HL-60 (cell line): ENCODE results near the gene METTL16.

ENCODE experiments used
- CTCF ChIP-seq: IDR thresholded peaks from one replicate; pipeline ENCODE4 v1.5.1; 2011; ENCODE audit warnings: low read length, control low read depth, inconsistent platforms; ENCODE audit not compliant: insufficient read depth
- POLR2AphosphoS5 ChIP-seq: IDR thresholded peaks from 2 replicates; pipeline ENCODE4 v1.6.1; 2012; ENCODE audit warnings: low read depth

GRCh38 chr17:2433696-2434095, 78.0 kb downstream of the METTL16 start:
- TF ChIP-seq CTCF (no peak), POLR2AphosphoS5 (no peak)
